Liver (tissue), 9 donors: ENCODE results near the gene BNIPL. TPM values are rescaled to one million over a fixed set of nuclear protein-coding genes. Genes with fewer than 3 reads are reported as not detected.

ENCODE experiments used
- DNase-seq: peaks from one replicate; pipeline ENCODE4 v3.0.0-alpha.2; 2017; ENCODE audit warnings: low spot score
- H3K27ac ChIP-seq, 2 donors: one replicate each; pipeline ENCODE4 v1.7.0; 2013; ENCODE audit warnings: inconsistent platforms in 2 of 2, low read length in 2 of 2, control low read depth in 1 of 2, low read depth in 1 of 2, mild to moderate bottlenecking in 1 of 2
- H3K27me3 ChIP-seq, 4 donors: one replicate each; pipeline versions ENCODE4 v1.6.1 to v1.7.0; 2013; ENCODE audit warnings: low read length in 3 of 4, inconsistent platforms in 1 of 4, mild to moderate bottlenecking in 1 of 4, moderate library complexity in 1 of 4; ENCODE audit not compliant: control insufficient read depth in 4 of 4, insufficient read depth in 4 of 4
- H3K36me3 ChIP-seq, 4 donors: one replicate each; pipeline versions ENCODE4 v1.6.1 to v1.7.0; 2013; ENCODE audit warnings: low read length in 3 of 4, mild to moderate bottlenecking in 3 of 4, low read depth in 1 of 4, moderate library complexity in 1 of 4; ENCODE audit not compliant: control insufficient read depth in 4 of 4, insufficient read depth in 3 of 4
- H3K4me1 ChIP-seq, 4 donors: one replicate each; pipeline versions ENCODE4 v1.6.1 to v1.7.0; 2013; ENCODE audit warnings: low read length in 3 of 4, mild to moderate bottlenecking in 3 of 4, moderate library complexity in 1 of 4; ENCODE audit not compliant: control insufficient read depth in 4 of 4, insufficient read depth in 4 of 4
- H3K4me3 ChIP-seq, 3 donors: one replicate each; pipeline versions ENCODE4 v1.6.1 to v1.7.0; 2013; ENCODE audit warnings: low read length in 3 of 3, control low read depth in 1 of 3, low read depth in 1 of 3, mild to moderate bottlenecking in 1 of 3
- H3K9ac ChIP-seq, 2 donors: one replicate each; pipeline ENCODE4 v1.7.0; 2013; ENCODE audit warnings: low read length in 2 of 2, mild to moderate bottlenecking in 2 of 2, moderate library complexity in 2 of 2, control low read depth in 1 of 2, low read depth in 1 of 2
- H3K9me3 ChIP-seq, 4 donors: one replicate each; pipeline versions ENCODE4 v1.6.1 to v1.7.0; 2013; ENCODE audit warnings: low read length in 3 of 4; ENCODE audit not compliant: control insufficient read depth in 4 of 4
- GABPA ChIP-seq, 2 donors: IDR thresholded peaks in 1 of 2; conservative IDR thresholded peaks in 1 of 2; 2 replicates each; pipeline ENCODE4 v1.6.1; 2016; ENCODE audit warnings: antibody characterized with exemption in 2 of 2, mild to moderate bottlenecking in 1 of 2, moderate library complexity in 1 of 2
- HNF4G ChIP-seq: IDR thresholded peaks from 2 replicates; pipeline ENCODE4 v1.6.1; 2016; ENCODE audit warnings: antibody characterized with exemption
- JUND ChIP-seq, 2 donors: IDR thresholded peaks; 2 replicates each; pipeline ENCODE4 v1.6.1; 2016; ENCODE audit warnings: antibody characterized with exemption in 2 of 2
- RAD21 ChIP-seq, 2 donors: IDR thresholded peaks; 2 replicates each; pipeline ENCODE4 v1.6.1; 2016; ENCODE audit warnings: antibody characterized with exemption in 2 of 2, mild to moderate bottlenecking in 2 of 2
- RXRA ChIP-seq, 2 donors: IDR thresholded peaks; 2 replicates each; pipeline ENCODE4 v1.6.1; 2017 to 2018; ENCODE audit warnings: antibody characterized with exemption in 2 of 2, mild to moderate bottlenecking in 1 of 2
- TAF1 ChIP-seq: conservative IDR thresholded peaks from 2 replicates; pipeline ENCODE4 v1.6.1; 2016; ENCODE audit warnings: antibody characterized with exemption, mild to moderate bottlenecking
- YY1 ChIP-seq: IDR thresholded peaks from 2 replicates; pipeline ENCODE4 v1.6.1; 2016; ENCODE audit warnings: antibody characterized with exemption, mild to moderate bottlenecking
- WGBS: extraction: QIAGEN DNeasy Blood & Tissue Kit; methylation state at CpG from one replicate; pipeline ENCODE4 v1.1.7; 2013; 5-methylcytosine and 5-hydroxymethylcytosine counted together
- polyA plus RNA-seq, 2 donors: library from polyadenylated mRNA; stranded (reverse) in 1 of 2; unstranded in 1 of 2; fragments of 200-250 nt in 1 of 2; fragments of >200 nt in 1 of 2; fragmentation: Nextera tagmentation in 1 of 2; extraction: Ambion mirVana in 1 of 2; gene quantifications; one replicate each; pipeline versions ENCODE4 v1.2.1 to v1.2.3, GENCODE V29; 2013 to 2015
- total RNA-seq, 2 donors: library from RNA; depleted of rRNA; stranded (reverse); fragments of >200 nt; gene quantifications; one replicate each; pipeline ENCODE4 v1.2.3, GENCODE V29; 2014
- TF ChIP-seq, protein P1 (sequence below): fragments of 150-350 bp; IDR thresholded peaks from 2 replicates; pipeline ENCODE4 v1.5.1; 2017; ENCODE audit warnings: improper control_type of control experiment, low read depth, low read length; ENCODE audit not compliant: missing input control
- TF ChIP-seq, protein P2 (sequence below): IDR thresholded peaks from 2 replicates; pipeline ENCODE4 v1.6.1; 2016; ENCODE audit warnings: antibody characterized with exemption, mild to moderate bottlenecking
- TF ChIP-seq, protein P3 (sequence below): IDR thresholded peaks from 2 replicates; pipeline ENCODE4 v1.6.1; 2016; ENCODE audit warnings: antibody characterized with exemption
- donor health status: healthy.
- donor health status: healthy.
- donor health status: healthy.
- donor health status: healthy.
- donor health status: healthy.

The BNIPL gene
- total and polyA plus RNA-seq, 4 donors = 0.09 to 0.84 (median 0.14) TPM

DNA sequence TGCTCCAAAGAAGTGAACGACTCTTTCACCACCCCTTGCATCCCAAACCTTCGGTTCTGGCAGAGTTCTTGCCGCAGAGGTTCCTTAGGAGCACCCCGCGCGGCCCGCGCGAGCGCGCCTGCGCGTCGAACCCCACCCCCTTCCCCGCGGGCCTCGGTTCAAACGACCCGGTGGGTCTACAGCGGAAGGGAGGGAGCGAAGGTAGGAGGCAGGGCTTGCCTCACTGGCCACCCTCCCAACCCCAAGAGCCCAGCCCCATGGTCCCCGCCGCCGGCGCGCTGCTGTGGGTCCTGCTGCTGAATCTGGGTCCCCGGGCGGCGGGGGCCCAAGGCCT is 11.2 kb downstream of the BNIPL start, which contains the start of gene C1orf56:
Gene C1orf56 (plus strand): TSS at position 161 of the 334 bp plus-strand sequence. CDS start 97 bp downstream, at position 258.
- no peaks in the 10 kb centered on the region for H3K9me3 ChIP-seq
- H3K9ac ChIP-seq = peak within 1 kb of the TSS; percentile 63 to 76
- TF ChIP-seq YY1 = no peak
- TF ChIP-seq GABPA (IDR thresholded peaks at IDR 0.05 in 1 of 2, conservative IDR thresholded peaks at IDR 0.05 in 1 of 2) = no peak
- H3K27ac ChIP-seq = peak within 1 kb of the TSS; percentile 71 to 73
- peaks cover 0 to 15% (median 9%) of the 10 kb centered on the region in 4 donors for H3K36me3 ChIP-seq
- H3K27me3 ChIP-seq = no peaks in the 10 kb centered on the region
- peak within 1 kb of the TSS; percentile 70 to 83 (median 81) for H3K4me3 ChIP-seq
- peaks cover 0 to 16% (median 12%) of the 10 kb centered on the region in 4 donors for H3K4me1 ChIP-seq
- under 1% methylated on average over 29 of the region's 29 CpGs for WGBS
- DNase-seq = peak; percentile 68

DNA sequence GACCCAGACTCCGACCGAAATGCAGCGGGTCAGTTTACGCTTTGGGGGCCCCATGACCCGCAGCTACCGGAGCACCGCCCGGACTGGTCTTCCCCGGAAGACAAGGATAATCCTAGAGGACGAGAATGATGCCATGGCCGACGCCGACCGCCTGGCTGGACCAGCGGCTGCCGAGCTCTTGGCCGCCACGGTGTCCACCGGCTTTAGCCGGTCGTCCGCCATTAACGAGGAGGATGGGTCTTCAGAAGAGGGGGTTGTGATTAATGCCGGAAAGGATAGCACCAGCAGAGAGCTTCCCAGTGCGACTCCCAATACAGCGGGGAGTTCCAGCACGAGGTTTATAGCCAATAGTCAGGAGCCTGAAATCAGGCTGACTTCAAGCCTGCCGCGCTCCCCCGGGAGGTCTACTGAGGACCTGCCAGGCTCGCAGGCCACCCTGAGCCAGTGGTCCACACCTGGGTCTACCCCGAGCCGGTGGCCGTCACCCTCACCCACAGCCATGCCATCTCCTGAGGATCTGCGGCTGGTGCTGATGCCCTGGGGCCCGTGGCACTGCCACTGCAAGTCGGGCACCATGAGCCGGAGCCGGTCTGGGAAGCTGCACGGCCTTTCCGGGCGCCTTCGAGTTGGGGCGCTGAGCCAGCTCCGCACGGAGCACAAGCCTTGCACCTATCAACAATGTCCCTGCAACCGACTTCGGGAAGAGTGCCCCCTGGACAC is 11.7 kb downstream of the BNIPL start:
- peak overlapping the region; percentile 70 to 83 (median 81) for H3K4me3 ChIP-seq
- H3K27me3 ChIP-seq = no peaks in the 10 kb centered on the region
- peaks cover 0 to 16% (median 12%) of the 10 kb centered on the region in 4 donors for H3K4me1 ChIP-seq
- H3K9ac ChIP-seq = peak overlapping the region; percentile 63 to 76
- DNase-seq = peak; percentile 61
- H3K36me3 ChIP-seq = peaks cover 0 to 21% (median 14%) of the 10 kb centered on the region in 4 donors
- under 1% methylated on average over 48 of the region's 48 CpGs for WGBS
- H3K9me3 ChIP-seq = no peaks in the 10 kb centered on the region
- TF ChIP-seq, protein P1, sequence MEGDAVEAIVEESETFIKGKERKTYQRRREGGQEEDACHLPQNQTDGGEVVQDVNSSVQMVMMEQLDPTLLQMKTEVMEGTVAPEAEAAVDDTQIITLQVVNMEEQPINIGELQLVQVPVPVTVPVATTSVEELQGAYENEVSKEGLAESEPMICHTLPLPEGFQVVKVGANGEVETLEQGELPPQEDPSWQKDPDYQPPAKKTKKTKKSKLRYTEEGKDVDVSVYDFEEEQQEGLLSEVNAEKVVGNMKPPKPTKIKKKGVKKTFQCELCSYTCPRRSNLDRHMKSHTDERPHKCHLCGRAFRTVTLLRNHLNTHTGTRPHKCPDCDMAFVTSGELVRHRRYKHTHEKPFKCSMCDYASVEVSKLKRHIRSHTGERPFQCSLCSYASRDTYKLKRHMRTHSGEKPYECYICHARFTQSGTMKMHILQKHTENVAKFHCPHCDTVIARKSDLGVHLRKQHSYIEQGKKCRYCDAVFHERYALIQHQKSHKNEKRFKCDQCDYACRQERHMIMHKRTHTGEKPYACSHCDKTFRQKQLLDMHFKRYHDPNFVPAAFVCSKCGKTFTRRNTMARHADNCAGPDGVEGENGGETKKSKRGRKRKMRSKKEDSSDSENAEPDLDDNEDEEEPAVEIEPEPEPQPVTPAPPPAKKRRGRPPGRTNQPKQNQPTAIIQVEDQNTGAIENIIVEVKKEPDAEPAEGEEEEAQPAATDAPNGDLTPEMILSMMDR = peak; percentile 53
- peak; percentile 26 to 54 for TF ChIP-seq RAD21 (IDR thresholded peaks at IDR 0.05)
- peak; percentile 91 for TF ChIP-seq YY1
- no peak for TF ChIP-seq GABPA (IDR thresholded peaks at IDR 0.05 in 1 of 2, conservative IDR thresholded peaks at IDR 0.05 in 1 of 2)
- H3K27ac ChIP-seq = peak overlapping the region; percentile 71 to 73

DNA sequence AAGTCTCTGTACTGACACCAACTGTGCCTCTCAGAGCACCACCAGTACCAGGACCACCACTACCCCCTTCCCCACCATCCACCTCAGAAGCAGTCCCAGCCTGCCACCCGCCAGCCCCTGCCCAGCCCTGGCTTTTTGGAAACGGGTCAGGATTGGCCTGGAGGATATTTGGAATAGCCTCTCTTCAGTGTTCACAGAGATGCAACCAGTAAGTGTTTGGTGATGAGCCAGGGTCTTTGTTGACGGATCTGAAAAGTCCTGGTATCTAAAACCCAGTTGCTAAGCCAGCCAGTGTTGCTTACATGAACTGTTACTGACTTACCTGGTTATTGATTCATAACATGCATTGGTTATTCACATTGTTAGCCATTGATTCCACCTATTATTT is 12.3 kb downstream of the BNIPL start:
- peak overlapping the region in 1 of 2 donors; percentile 63 for H3K9ac ChIP-seq
- 12% methylated on average over 3 of the region's 3 CpGs for WGBS

More for the DNA sequence above, 12.3 kb downstream of the BNIPL start:
- H3K4me1 ChIP-seq = peaks cover 0 to 16% (median 12%) of the 10 kb centered on the region in 4 donors
- peak overlapping the region in 1 of 2 donors; percentile 71 for H3K27ac ChIP-seq
- TF ChIP-seq HNF4G (no peak), RXRA (IDR thresholded peaks at IDR 0.05) (no peak), JUND (IDR thresholded peaks at IDR 0.05) (no peak), TAF1 (no peak)
- TF ChIP-seq, protein P1 = no peak
- TF ChIP-seq, protein P2, sequence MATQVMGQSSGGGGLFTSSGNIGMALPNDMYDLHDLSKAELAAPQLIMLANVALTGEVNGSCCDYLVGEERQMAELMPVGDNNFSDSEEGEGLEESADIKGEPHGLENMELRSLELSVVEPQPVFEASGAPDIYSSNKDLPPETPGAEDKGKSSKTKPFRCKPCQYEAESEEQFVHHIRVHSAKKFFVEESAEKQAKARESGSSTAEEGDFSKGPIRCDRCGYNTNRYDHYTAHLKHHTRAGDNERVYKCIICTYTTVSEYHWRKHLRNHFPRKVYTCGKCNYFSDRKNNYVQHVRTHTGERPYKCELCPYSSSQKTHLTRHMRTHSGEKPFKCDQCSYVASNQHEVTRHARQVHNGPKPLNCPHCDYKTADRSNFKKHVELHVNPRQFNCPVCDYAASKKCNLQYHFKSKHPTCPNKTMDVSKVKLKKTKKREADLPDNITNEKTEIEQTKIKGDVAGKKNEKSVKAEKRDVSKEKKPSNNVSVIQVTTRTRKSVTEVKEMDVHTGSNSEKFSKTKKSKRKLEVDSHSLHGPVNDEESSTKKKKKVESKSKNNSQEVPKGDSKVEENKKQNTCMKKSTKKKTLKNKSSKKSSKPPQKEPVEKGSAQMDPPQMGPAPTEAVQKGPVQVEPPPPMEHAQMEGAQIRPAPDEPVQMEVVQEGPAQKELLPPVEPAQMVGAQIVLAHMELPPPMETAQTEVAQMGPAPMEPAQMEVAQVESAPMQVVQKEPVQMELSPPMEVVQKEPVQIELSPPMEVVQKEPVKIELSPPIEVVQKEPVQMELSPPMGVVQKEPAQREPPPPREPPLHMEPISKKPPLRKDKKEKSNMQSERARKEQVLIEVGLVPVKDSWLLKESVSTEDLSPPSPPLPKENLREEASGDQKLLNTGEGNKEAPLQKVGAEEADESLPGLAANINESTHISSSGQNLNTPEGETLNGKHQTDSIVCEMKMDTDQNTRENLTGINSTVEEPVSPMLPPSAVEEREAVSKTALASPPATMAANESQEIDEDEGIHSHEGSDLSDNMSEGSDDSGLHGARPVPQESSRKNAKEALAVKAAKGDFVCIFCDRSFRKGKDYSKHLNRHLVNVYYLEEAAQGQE = no peak
- TF ChIP-seq, protein P3, sequence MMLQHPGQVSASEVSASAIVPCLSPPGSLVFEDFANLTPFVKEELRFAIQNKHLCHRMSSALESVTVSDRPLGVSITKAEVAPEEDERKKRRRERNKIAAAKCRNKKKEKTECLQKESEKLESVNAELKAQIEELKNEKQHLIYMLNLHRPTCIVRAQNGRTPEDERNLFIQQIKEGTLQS = no peak
- no peaks in the 10 kb centered on the region for H3K9me3 ChIP-seq
- no peak for DNase-seq
- peak overlapping the region; percentile 70 to 83 (median 81) for H3K4me3 ChIP-seq
- peaks cover 2 to 23% (median 19%) of the 10 kb centered on the region in 4 donors for H3K36me3 ChIP-seq
- no peaks in the 10 kb centered on the region for H3K27me3 ChIP-seq
